ENCODE data around the gene ERICH3. TPM values are rescaled to one million over a fixed set of nuclear protein-coding genes. Genes with fewer than 3 reads are reported as not detected.

ERICH3 gene
- polyA plus RNA-seq, 1 donor from 2014 or later: 0.27 TPM

DNA sequence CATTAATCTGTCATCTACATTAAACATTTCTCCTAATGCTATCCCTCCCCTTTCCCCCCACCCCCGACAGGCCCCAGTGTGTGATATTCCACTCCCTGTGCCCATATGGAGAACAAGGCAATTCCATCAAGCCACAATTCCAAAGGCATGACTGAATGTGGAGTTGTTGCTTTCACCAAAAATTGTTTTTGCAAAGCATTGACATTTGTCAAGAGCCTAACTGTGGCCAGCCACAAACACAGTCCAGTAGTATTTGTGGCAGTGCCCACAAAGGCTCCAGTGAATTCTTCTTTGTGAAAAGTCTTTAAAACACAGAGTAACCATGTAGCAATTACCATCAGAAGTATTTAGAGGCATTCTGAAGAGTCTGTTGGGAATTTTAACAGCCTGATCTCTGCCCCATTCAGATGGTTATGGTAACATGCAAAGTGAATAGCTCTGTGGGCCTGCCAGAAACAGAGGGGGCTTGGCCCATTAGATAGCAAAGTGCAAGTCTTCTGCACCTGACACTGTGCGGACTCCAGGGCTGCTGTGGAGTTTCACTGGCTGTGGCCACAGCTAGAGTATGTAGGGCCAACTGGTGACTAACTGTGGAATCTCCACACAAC is 149.6 kb downstream of the ERICH3 start:
- Histone ChIP-seq H4K20me1 (ENCODE audit: insufficient read depth) (no peaks in the 10 kb centered on the region), H3K4me3 (ENCODE audit: low read length) (no peak overlapping the region), H3K27me3 (ENCODE audit: insufficient read depth, low read depth, low read length) (no peaks in the 10 kb centered on the region), H3K9ac (ENCODE audit: low read length) (no peak overlapping the region), H2AFZ (ENCODE audit: low read depth, low read length) (no peak overlapping the region), H3K4me2 (ENCODE audit: low read length) (no peak overlapping the region), H3K36me3 (ENCODE audit: insufficient read depth, low read length) (no peaks in the 10 kb centered on the region), H3K9me2 (ENCODE audit: insufficient read depth, low read length) (no peaks in the 10 kb centered on the region), H3K27ac (ENCODE audit: low read length) (no peak overlapping the region), H3K9me3 (ENCODE audit: low read length) (no peaks in the 10 kb centered on the region), H3F3A (ENCODE audit: insufficient read depth, low read length, poor library complexity, severe bottlenecking) (no peaks in the 10 kb centered on the region), H3K79me2 (replicated peaks; ENCODE audit: insufficient read depth, low read length) (no peaks in the 10 kb centered on the region)
- TF ChIP-seq MXI1 (conservative IDR thresholded peaks at IDR 0.05; ENCODE audit: poor library complexity, severe bottlenecking) (no peak), SMC3 (conservative IDR thresholded peaks at IDR 0.05; ENCODE audit: poor library complexity) (no peak), TAF1 (IDR thresholded peaks at IDR 0.05; ENCODE audit: low read depth) (no peak), POLR2AphosphoS5 (IDR thresholded peaks at IDR 0.05) (no peak), RAD21 (conservative IDR thresholded peaks at IDR 0.05) (no peak), EZH2 (IDR thresholded peaks at IDR 0.05; ENCODE audit: borderline replicate concordance, insufficient read depth, low read length, poor library complexity, severe bottlenecking) (no peak), EP300 (conservative IDR thresholded peaks at IDR 0.05; ENCODE audit: poor library complexity, severe bottlenecking) (no peak)
- TF ChIP-seq, protein P1, sequence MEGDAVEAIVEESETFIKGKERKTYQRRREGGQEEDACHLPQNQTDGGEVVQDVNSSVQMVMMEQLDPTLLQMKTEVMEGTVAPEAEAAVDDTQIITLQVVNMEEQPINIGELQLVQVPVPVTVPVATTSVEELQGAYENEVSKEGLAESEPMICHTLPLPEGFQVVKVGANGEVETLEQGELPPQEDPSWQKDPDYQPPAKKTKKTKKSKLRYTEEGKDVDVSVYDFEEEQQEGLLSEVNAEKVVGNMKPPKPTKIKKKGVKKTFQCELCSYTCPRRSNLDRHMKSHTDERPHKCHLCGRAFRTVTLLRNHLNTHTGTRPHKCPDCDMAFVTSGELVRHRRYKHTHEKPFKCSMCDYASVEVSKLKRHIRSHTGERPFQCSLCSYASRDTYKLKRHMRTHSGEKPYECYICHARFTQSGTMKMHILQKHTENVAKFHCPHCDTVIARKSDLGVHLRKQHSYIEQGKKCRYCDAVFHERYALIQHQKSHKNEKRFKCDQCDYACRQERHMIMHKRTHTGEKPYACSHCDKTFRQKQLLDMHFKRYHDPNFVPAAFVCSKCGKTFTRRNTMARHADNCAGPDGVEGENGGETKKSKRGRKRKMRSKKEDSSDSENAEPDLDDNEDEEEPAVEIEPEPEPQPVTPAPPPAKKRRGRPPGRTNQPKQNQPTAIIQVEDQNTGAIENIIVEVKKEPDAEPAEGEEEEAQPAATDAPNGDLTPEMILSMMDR (IDR thresholded peaks at IDR 0.05; ENCODE audit: poor library complexity, severe bottlenecking): no peak
- TF ChIP-seq, protein P2, sequence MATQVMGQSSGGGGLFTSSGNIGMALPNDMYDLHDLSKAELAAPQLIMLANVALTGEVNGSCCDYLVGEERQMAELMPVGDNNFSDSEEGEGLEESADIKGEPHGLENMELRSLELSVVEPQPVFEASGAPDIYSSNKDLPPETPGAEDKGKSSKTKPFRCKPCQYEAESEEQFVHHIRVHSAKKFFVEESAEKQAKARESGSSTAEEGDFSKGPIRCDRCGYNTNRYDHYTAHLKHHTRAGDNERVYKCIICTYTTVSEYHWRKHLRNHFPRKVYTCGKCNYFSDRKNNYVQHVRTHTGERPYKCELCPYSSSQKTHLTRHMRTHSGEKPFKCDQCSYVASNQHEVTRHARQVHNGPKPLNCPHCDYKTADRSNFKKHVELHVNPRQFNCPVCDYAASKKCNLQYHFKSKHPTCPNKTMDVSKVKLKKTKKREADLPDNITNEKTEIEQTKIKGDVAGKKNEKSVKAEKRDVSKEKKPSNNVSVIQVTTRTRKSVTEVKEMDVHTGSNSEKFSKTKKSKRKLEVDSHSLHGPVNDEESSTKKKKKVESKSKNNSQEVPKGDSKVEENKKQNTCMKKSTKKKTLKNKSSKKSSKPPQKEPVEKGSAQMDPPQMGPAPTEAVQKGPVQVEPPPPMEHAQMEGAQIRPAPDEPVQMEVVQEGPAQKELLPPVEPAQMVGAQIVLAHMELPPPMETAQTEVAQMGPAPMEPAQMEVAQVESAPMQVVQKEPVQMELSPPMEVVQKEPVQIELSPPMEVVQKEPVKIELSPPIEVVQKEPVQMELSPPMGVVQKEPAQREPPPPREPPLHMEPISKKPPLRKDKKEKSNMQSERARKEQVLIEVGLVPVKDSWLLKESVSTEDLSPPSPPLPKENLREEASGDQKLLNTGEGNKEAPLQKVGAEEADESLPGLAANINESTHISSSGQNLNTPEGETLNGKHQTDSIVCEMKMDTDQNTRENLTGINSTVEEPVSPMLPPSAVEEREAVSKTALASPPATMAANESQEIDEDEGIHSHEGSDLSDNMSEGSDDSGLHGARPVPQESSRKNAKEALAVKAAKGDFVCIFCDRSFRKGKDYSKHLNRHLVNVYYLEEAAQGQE (IDR thresholded peaks at IDR 0.05; ENCODE audit: borderline replicate concordance): no peak

DNA sequence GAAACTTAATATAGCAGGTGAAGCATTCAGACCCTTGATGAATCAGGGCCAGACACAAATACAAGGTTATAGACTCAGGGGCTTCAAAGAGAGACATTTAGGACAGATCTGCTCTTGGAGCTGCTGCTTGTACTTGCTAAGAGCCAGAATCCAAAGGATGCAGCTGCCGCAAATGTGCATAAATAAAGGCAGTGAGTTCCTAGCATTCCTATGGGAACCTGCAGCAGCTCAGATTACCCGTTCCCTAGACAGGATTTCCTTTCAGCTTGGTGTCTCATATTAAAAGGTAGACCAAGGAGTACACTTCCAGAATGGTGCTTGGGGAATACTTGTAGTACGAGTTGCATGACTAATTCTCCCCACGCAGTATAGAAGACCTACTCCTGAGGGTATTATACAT is 151.4 kb downstream of the ERICH3 start:
- Histone ChIP-seq H3K36me3 (ENCODE audit: insufficient read depth, low read length) (no peaks in the 10 kb centered on the region), H3K27ac (ENCODE audit: low read length) (peak overlapping the region; percentile 51), H3K4me3 (ENCODE audit: low read length) (peak overlapping the region; percentile 47), H3K9me3 (ENCODE audit: low read length) (no peaks in the 10 kb centered on the region), H3K79me2 (replicated peaks; ENCODE audit: insufficient read depth, low read length) (no peaks in the 10 kb centered on the region), H4K20me1 (ENCODE audit: insufficient read depth) (no peaks in the 10 kb centered on the region), H3F3A (ENCODE audit: insufficient read depth, low read length, poor library complexity, severe bottlenecking) (no peaks in the 10 kb centered on the region), H2AFZ (ENCODE audit: low read depth, low read length) (no peak overlapping the region), H3K9ac (ENCODE audit: low read length) (no peak overlapping the region), H3K27me3 (ENCODE audit: insufficient read depth, low read depth, low read length) (no peaks in the 10 kb centered on the region), H3K4me2 (ENCODE audit: low read length) (peak overlapping the region; percentile 20), H3K9me2 (ENCODE audit: insufficient read depth, low read length) (no peaks in the 10 kb centered on the region)
- TF ChIP-seq RAD21 (conservative IDR thresholded peaks at IDR 0.05): no peak
- peak; percentile 14 for TF ChIP-seq EP300 (conservative IDR thresholded peaks at IDR 0.05; ENCODE audit: poor library complexity, severe bottlenecking)
- no peak for TF ChIP-seq TAF1 (IDR thresholded peaks at IDR 0.05; ENCODE audit: low read depth)
- TF ChIP-seq, protein P1 (IDR thresholded peaks at IDR 0.05; ENCODE audit: poor library complexity, severe bottlenecking): no peak
- TF ChIP-seq, protein P2 (IDR thresholded peaks at IDR 0.05; ENCODE audit: borderline replicate concordance): peak; percentile 79

Measured in neural cell (in vitro differentiated cells).